Adrenal gland (tissue), 5 donors: ENCODE data around the gene SSC5D.

Experiments used
- CTCF ChIP-seq, 6 experiments: fragments of 450-650 bp in 4 of 6; fragments of 200-600 bp in 2 of 6; sonication (generic) in 1 of 6; IDR thresholded peaks; 1 replicate in 5 of 6; 2 replicates in 1 of 6; pipeline versions ENCODE4 v1.5.1 to v1.8.0; 2016 to 2021; ENCODE audit warnings: antibody characterized with exemption in 6 of 6, mild to moderate bottlenecking in 2 of 6, moderate library complexity in 1 of 6
- POLR2A ChIP-seq, 2 donors: fragments of 450-650 bp; IDR thresholded peaks; one replicate each; pipeline ENCODE4 v1.6.1; 2017; ENCODE audit warnings: antibody characterized with exemption in 2 of 2, mild to moderate bottlenecking in 2 of 2, moderate library complexity in 1 of 2
- donor health status: DM: no; HTN: no; CAD: no.

GRCh38 chr19:55442372-55442961 lies 45.8 kb upstream of the SSC5D start:
- TF ChIP-seq CTCF (IDR thresholded peaks at IDR 0.05) (no peak), POLR2A (IDR thresholded peaks at IDR 0.05) (no peak)
